NCI-H2081 treated with DMSO at 0.1 percent for 48 hours (cell line): Measurements from ENCODE around the gene CNTNAP5.

Experiments
- DNase-seq: peaks from one replicate; lab custom pipeline; 2025; lab: John Stamatoyannopoulos, UW

CNTNAP5 gene

GRCh38 chr2:124063596-124063995 is 38.5 kb downstream of the CNTNAP5 start:
- no peak for DNase-seq

GRCh38 chr2:124065636-124066035 is 40.5 kb downstream of the CNTNAP5 start:
- DNase-seq = no peak

- no peak for DNase-seq
Measured at GRCh38 chr2:124066776-124067175, 41.7 kb downstream of the CNTNAP5 start.

GRCh38 chr2:124079045-124079444 is 54.0 kb downstream of the CNTNAP5 start:
- no peak for DNase-seq

- no peak for DNase-seq
Measured at GRCh38 chr2:124080281-124081153, 55.4 kb downstream of the CNTNAP5 start.

- no peak for DNase-seq
Measured at GRCh38 chr2:124081154-124081716, 56.1 kb downstream of the CNTNAP5 start.

DNA sequence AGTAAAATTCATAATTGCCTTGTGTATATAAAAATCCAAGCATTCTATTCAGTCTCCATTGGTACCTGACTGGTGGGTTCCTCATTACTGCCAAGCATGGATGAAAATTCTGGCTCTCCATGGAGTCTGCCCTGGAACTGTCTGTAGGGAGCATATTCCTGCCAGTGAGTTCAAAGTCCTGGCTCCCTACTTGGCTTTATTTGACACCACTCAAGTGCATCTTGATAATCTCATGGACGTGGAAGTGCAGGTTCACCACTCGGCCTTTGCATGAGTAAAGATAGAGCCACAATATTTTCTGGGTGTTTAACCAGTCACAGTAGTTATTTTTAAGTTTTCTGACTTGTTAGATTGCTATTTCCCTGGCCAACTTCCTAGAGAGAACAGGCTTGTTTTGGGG is 63.5 kb downstream of the CNTNAP5 start:
- no peak for DNase-seq

- DNase-seq = no peak
Measured at GRCh38 chr2:124091721-124092120, 66.6 kb downstream of the CNTNAP5 start.

GRCh38 chr2:124092651-124093050 is 67.6 kb downstream of the CNTNAP5 start:
- DNase-seq = no peak

GRCh38 chr2:124104914-124105313 is 79.8 kb downstream of the CNTNAP5 start:
- no peak for DNase-seq

GRCh38 chr2:124112206-124112605 is 87.1 kb downstream of the CNTNAP5 start:
- no peak for DNase-seq

DNA sequence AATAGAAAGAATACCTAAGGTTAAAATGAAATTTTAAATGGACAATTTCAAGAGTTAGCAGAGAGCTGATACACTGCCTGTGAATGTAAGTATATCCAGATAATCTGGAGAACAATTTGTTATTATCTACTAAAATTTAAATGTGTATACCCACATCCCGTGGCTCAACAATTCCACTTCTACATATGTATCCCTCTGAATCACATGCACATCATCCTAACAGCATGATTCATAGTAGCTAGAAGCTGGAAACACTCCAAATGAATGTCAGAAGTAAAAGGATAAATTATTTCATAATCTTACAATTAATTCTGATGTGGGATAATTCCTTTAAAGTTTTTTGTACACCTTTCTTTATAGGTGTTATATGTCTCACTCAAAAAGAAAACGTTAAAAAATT is 87.9 kb downstream of the CNTNAP5 start:
- DNase-seq = no peak

DNA sequence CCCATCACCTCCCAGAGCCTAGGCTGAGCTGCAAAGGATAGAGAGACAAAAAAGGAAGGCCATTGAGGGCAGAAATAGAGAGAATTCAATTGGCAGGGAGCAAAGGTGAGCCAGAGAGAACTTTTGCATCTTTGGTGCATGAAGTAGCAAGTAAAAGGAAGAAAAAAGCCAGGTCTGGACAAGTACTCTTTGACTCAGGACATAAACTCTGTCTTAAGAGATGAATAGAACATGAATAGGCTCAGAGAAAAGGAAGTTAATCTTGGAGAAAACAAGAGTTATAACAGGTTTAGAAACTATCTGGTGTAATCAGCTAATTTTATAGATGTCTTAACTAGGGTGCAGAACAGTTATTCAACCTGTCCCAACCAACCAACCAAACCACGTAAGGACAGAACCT is 95.2 kb downstream of the CNTNAP5 start:
- DNase-seq = no peak

GRCh38 chr2:124121106-124121505 is 96.0 kb downstream of the CNTNAP5 start:
- DNase-seq = no peak

DNA sequence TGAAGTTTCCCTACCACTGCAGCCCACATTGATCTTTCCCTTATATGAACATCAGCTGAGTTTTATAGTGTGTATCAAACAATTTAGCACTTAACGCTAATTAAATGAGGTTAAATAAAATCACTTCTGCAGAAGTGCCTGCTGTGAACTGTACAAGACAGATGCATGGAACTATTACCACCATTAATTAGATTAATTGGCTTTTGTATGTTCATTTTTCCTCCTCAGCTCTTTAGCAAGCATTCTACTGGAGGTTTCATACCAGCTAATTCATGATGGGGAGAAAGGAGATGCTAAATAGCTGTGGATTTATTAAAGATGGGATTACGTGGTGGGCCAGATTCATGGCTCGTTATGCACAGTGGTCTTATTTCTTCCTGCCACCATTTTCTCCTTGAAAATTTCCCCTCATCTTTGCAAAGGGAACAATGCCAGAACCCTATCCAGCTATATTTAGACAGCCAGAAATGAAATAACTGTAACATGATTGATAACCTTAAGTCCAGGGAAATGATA is 96.7 kb downstream of the CNTNAP5 start:
- no peak for DNase-seq

DNA sequence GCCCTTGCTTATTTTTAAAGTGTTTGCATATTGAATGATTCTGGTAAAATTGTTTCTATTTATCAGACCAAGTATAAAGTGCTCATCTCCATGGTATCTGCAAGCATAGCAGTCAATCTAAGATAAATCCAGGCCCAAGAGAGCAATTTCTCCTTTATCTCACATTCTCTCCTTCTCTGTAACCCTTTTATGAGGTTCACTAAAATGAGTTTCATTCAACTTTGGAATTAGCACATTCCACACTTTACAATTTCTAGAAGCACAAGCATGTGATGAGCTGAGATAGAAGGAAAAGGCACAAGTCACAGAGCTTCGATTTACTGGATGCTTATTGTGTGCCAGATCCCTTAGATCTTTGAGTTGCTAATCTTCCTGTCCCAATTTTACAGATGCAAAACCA is 97.3 kb downstream of the CNTNAP5 start:
- DNase-seq = no peak

GRCh38 chr2:124131276-124131675 is 106.2 kb downstream of the CNTNAP5 start:
- no peak for DNase-seq

GRCh38 chr2:124136110-124136509 is 111.0 kb downstream of the CNTNAP5 start:
- DNase-seq = no peak

- no peak for DNase-seq
Measured at GRCh38 chr2:124138076-124138475, 113.0 kb downstream of the CNTNAP5 start.

- peak; percentile 35 for DNase-seq
Measured at GRCh38 chr2:124145982-124146381, 120.9 kb downstream of the CNTNAP5 start.

DNA sequence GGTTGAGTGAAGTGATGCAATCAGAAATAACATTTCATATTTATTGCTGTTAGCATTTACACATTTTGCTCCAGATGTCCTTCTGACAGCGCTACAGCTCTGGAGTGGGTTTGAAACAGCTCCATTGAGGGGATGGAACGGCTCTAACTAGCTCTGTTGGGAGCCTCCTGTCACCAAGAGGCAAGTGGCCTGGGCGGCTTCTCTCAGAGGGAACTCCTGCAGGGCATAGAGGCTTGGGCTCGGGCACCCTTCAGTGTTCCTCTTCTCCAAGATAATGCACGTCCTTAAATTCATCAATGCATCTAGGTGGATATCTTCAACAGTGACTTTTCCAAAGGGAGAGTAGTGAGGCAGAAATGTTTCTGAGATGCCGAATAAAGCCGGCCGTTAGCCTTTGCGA is 122.5 kb downstream of the CNTNAP5 start:
- DNase-seq = no peak

DNA sequence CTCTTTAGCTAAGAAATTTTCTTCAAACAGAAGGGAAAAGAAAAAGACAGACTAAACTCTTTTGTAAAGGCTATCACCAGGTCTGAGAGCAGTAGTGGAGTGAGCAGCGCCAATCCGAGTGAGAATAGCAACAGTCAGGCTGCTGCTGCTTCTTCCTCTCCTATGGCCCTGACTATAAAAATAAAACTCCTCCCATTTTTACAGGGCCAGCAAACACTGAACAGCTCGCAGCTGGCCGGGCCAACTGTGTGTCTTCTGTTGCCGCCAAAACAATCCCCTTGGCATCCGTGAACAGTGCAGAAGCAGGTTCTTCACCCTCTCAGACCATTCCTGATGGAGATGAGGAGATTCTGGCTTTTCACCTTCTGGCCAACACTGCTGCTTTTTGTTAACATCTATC is 124.5 kb downstream of the CNTNAP5 start:
- no peak for DNase-seq

- no peak for DNase-seq
Measured at GRCh38 chr2:124151691-124152090, 126.6 kb downstream of the CNTNAP5 start.

GRCh38 chr2:124153713-124154112 is 128.6 kb downstream of the CNTNAP5 start:
- DNase-seq = no peak
